GM12801 (cell line): Measurements from ENCODE around the gene PRRX2.

ENCODE experiments used
- CTCF ChIP-seq: IDR thresholded peaks from one replicate; pipeline ENCODE4 v1.5.1; 2011; ENCODE audit warnings: control low read depth; ENCODE audit not compliant: insufficient read length; ENCODE audit errors: extremely low read depth

Gene PRRX2

DNA sequence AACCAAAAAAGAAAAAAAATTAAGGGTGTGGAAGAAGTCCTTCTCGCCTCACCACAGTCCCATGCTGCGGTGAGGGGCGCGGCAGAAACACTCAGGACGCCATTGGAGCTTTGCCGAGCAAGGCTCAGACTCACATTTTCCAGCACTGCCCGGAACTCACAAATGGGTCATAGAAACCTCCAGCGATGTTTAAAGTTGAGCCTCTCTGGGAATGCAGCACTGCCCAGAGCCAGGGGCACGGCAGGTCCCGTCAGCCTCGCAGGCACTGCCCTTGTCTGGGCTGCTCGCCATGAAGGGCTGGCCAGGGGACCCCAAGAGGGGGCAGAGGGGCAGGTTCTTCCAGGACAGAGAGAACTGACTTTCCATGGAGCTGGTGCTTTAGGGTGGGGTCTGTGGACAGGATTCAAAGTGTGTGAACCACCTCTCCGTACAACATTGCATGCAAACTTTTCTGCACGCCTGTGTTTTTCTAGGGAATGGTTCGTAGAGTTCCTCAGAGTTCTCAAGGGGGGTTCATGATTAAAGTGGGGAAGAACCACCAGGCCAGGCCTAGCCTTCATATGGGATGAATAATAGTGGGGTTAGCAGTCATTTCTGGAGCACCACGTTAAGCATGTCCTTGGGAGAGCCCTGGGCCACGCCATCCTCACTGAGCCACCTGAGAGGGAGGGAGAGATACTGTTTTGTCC lies 38.4 kb downstream of the PRRX2 start:
- TF ChIP-seq CTCF, result no peak

- TF ChIP-seq CTCF, result no peak
Measured at GRCh38 chr9:129704807-129705206, 39.4 kb downstream of the PRRX2 start.

GRCh38 chr9:129708793-129709192 lies 43.3 kb downstream of the PRRX2 start:
- no peak for TF ChIP-seq CTCF

DNA sequence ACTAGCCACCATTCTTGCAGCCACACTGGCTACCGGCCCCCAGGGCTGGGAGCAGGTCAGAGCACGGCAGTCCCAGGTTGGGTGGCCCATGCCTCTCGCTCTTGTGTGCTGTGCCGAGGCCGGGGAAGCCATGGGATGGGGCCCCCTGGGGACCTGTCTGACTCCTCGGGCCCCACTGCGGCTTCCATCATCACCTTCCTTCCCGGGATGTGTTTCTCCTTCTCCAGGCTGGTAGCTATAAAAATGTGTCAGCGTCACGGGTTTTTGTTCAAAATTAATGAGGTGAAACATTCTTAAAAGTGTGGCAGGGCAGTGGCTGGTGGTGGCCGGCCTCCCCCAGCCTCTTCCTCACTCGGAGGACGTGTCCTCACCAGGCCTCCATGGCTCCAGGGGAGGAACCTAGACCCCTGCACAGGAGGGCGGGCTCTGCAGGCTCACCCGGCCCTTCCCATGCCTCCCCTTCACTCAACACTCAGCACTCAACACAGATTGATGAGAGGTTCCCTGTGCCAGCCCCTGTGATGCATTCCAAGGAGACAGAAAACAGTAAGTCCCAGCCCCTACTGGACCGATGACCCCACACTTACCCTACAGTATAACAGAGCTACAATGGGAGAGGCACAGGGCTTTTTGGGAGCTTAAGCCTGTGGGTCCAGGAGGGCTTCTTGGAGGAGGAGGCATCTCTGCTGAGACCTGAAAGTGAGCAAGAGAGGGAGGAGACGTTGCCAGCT lies 44.2 kb downstream of the PRRX2 start:
- no peak for TF ChIP-seq CTCF

- no peak for TF ChIP-seq CTCF
Measured at GRCh38 chr9:129710169-129710453, 44.7 kb downstream of the PRRX2 start.

DNA sequence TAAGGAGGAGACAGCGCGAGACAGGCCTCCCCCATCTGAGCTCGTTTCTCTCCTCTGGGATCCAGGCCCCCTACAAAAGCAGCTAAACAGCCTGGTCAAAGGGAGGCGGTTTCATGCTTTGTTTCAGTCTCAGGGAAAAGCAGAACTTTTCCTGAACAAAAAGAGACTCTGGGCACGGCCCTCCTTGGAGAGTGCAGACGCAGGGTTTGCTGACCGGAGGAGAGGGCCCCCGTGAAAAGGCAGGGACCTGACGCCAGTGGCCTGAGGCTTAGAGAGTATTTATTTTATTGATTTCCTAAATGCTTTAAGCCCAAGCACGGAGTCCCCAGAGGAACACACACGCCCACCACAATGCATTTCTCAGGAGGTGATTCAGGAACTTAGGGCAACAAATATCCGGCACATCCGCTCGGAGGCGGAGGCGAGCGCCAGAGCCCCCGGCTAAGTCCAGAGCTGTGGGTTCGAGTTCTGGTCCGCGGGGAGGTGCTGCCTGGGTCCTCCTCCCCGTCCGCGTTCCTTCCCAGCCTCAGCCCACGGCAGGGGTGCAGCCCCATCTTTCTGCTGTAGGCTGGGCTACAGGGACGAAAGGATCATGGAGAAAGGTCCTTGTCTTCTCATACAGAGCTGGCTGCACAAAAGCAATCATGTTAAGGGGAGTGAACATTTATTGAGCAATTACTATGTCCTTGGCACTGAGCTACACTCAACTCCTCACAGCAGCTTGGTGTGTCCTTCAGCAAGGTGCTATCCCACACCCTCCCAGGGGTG lies 47.4 kb downstream of the PRRX2 start:
- TF ChIP-seq CTCF, result no peak

DNA sequence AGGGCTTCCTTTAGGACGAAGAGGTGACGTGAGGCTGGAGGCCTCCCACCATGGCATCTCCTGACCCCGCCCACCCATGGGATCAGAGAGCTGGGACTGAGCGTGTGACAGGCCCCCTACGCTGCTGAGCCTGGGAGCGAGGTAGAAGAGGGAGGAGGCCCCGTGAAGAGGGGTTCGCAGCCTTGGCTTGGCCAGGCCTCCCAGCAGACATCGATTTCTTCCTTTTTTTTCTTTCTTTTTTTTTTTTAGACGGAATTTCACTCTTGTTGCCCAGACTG lies 47.9 kb downstream of the PRRX2 start:
- TF ChIP-seq CTCF, result no peak
